HEK293T (cell line): ENCODE measurements around the gene RASGRP3.

Source experiments
- CTCF ChIA-PET: fragments of 350-600 bp; formaldehyde crosslinking; extraction: SDS; loops from one replicate; lab custom pipeline; 2021; ENCODE audit warnings: antibody characterized with exemption, inconsistent platforms; lab: Yijun Ruan, JAX
- POLR2A ChIA-PET: fragments of 350-600 bp; formaldehyde crosslinking; extraction: SDS; loops from one replicate; lab custom pipeline; 2020; ENCODE audit warnings: antibody characterized with exemption, inconsistent platforms; lab: Yijun Ruan, JAX
- DNase-seq: peaks from one replicate; pipeline ENCODE4 v3.0.0; 2012; ENCODE audit warnings: mixed read lengths; ENCODE audit errors: extremely low spot score
- ARNT ChIP-seq: fragments of 450-650 bp; IDR thresholded peaks from 2 replicates; pipeline ENCODE4 v1.6.1; 2017; ENCODE audit warnings: mild to moderate bottlenecking
- BHLHE40 ChIP-seq: fragments of 450-650 bp; IDR thresholded peaks from 2 replicates; pipeline ENCODE4 v1.6.1; 2016; ENCODE audit warnings: mild to moderate bottlenecking, moderate library complexity, borderline replicate concordance
- CTBP1 ChIP-seq: fragments of 450-650 bp; IDR thresholded peaks from 2 replicates; pipeline ENCODE4 v1.6.1; 2016; ENCODE audit warnings: borderline replicate concordance
- ELF4 ChIP-seq: fragments of 450-650 bp; IDR thresholded peaks from 2 replicates; pipeline ENCODE4 v1.6.1; 2017; ENCODE audit warnings: antibody characterized with exemption
- FOXA1 ChIP-seq: fragments of 450-650 bp; IDR thresholded peaks from 2 replicates; pipeline ENCODE4 v1.6.1; 2016; ENCODE audit warnings: mild to moderate bottlenecking
- FOXK2 ChIP-seq: fragments of 450-650 bp; IDR thresholded peaks from 2 replicates; pipeline ENCODE4 v1.6.1; 2016; ENCODE audit warnings: mild to moderate bottlenecking
- FOXM1 ChIP-seq: fragments of 450-650 bp; IDR thresholded peaks from 2 replicates; pipeline ENCODE4 v1.6.1; 2017; ENCODE audit warnings: mild to moderate bottlenecking, borderline replicate concordance
- HDGF ChIP-seq: fragments of 450-650 bp; IDR thresholded peaks from 2 replicates; pipeline ENCODE4 v1.6.1; 2017; ENCODE audit warnings: antibody characterized with exemption, borderline replicate concordance
- L3MBTL2 ChIP-seq: fragments of 450-650 bp; conservative IDR thresholded peaks from 2 replicates; pipeline ENCODE4 v1.6.1; 2016; ENCODE audit warnings: mild to moderate bottlenecking
- LEF1 ChIP-seq: fragments of 450-650 bp; IDR thresholded peaks from 2 replicates; pipeline ENCODE4 v1.6.1; 2017; ENCODE audit warnings: mild to moderate bottlenecking, borderline replicate concordance
- NFRKB ChIP-seq: fragments of 450-650 bp; IDR thresholded peaks from 2 replicates; pipeline ENCODE4 v1.6.1; 2016; ENCODE audit warnings: mild to moderate bottlenecking, moderate library complexity
- PKNOX1 ChIP-seq: fragments of 450-650 bp; IDR thresholded peaks from 2 replicates; pipeline ENCODE4 v1.6.1; 2016
- SP1 ChIP-seq: fragments of 450-650 bp; IDR thresholded peaks from 2 replicates; pipeline ENCODE4 v1.6.1; 2017
- SUZ12 ChIP-seq: fragments of 450-650 bp; IDR thresholded peaks from 2 replicates; pipeline ENCODE4 v1.6.1; 2016; ENCODE audit warnings: mild to moderate bottlenecking
- TARDBP ChIP-seq: fragments of 450-650 bp; IDR thresholded peaks from 2 replicates; pipeline ENCODE4 v1.6.1; 2016
- ZNF384 ChIP-seq: fragments of 450-650 bp; IDR thresholded peaks from 2 replicates; pipeline ENCODE4 v1.6.1; 2016

The RASGRP3 gene

DNA sequence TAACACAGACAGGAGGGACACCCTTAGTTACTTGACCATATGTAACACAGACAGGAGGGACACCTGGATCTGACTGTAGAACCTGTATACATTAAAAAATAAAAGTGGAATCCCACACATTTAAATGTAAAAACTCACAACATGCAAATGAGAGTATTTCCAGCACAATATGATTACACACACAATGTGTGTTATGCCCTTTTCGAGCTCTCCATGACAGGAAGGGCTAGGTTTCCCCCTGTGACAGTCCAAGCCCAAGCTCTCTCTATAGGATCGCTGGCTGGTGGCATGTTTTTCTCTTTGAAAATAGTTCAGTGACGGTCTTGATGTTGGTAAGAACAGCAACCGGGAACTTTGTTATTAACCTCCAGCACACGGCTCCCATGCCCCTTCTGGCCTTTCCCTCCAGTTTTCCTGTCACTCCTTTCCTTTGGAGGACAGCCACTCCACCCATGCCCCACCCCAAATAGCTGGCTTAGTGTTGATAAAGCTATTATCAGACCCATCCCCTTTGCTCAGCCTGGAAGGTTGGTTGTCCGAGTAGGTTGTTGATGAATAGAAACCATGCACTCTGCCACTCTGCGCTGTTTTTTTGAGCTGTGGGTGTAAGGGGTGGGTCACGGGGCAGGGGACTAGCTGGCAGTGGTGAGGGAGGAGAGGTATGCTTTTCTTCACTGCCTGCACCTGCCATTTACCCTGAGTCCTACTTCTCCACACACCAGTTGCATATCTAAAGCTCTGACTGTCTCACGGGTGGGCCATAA, 2.7 kb downstream of the RASGRP3 start:
- TF ChIP-seq FOXK2 (no peak), ARNT (no peak), BHLHE40 (no peak)
- ChIA-PET POLR2A (no interaction called here), CTCF (interaction anchor here (0.5 to 0.6 kb wide), 3 partner anchors 73 to 99 kb away, joined by 3 to 5 read pairs (median 3); no protein-coding TSS in a partner anchor)
- no peak for DNase-seq

DNA sequence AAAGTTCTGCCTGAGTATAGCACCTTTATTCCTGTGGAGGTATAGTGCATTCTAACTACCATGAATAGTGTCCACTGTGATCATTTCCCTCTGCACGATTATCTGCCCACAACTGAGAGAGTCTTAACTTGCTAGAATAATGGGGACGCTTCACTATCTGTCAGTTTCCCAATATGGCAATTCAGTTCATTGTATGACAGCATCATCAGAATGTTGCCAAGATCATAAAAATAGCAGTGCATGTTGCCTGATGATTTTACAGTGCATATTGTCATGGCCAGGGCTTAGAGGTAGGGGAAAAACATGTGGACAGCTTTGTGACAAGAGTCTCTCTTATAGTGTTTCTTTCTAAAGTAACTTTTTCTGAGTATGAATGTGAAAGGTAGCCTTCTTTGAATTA, 6.1 kb downstream of the RASGRP3 start:
- CTCF ChIA-PET, result no interaction called here
- no peak for TF ChIP-seq NFRKB
- TF ChIP-seq ELF4, result no peak
- TF ChIP-seq FOXK2, result no peak
- POLR2A ChIA-PET, result no interaction called here
- DNase-seq, result no peak

- CTCF ChIA-PET, result no interaction called here
- no peak for DNase-seq
- POLR2A ChIA-PET, result interaction anchor here (0.7 kb wide), 1 partner anchor 163 kb away, joined by 3 read pairs; no protein-coding TSS in a partner anchor
- TF ChIP-seq FOXA1 (no peak), TARDBP (no peak), FOXK2 (no peak), FOXM1 (no peak), ELF4 (no peak), HDGF (no peak), SUZ12 (no peak), L3MBTL2 (no peak), ZNF384 (no peak), PKNOX1 (no peak), NFRKB (no peak), BHLHE40 (no peak), CTBP1 (no peak), LEF1 (no peak), SP1 (no peak), ARNT (no peak)
Observed at GRCh38 chr2:33484042-33484621, 7.7 kb downstream of the RASGRP3 start.

DNA sequence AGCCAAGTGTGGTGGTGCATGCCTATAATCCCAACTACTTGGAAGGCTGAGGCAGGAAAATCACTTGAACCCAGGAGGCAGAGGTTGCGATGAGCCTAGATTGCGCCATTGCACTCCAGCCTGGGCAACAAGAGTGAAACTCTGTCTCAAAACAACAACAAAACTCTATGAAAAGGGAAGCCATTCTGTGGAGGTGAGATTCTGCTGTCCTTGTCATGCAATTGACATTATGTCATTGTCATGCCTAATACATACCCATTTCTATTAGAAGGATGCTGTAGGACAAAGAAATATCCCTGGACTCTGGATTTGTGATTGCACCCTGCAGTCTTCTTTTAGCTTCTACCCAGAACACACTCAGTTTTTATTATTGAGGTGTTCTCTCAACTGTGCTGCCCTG, 8.6 kb downstream of the RASGRP3 start:
- CTCF ChIA-PET, result no interaction called here
- POLR2A ChIA-PET, result no interaction called here
- DNase-seq, result no peak
- TF ChIP-seq TARDBP, result no peak
- TF ChIP-seq ELF4, result no peak
- TF ChIP-seq CTBP1, result no peak
- TF ChIP-seq SUZ12, result no peak
- TF ChIP-seq LEF1, result no peak
- TF ChIP-seq FOXM1, result no peak
- TF ChIP-seq HDGF, result no peak

GRCh38 chr2:33486544-33486943, 10.1 kb downstream of the RASGRP3 start:
- POLR2A ChIA-PET, result no interaction called here
- CTCF ChIA-PET, result no interaction called here
- no peak for DNase-seq
- TF ChIP-seq PKNOX1, result no peak
- no peak for TF ChIP-seq SUZ12
- no peak for TF ChIP-seq ZNF384
- TF ChIP-seq LEF1, result no peak
- no peak for TF ChIP-seq L3MBTL2
- TF ChIP-seq FOXM1, result no peak

- TF ChIP-seq FOXK2, result no peak
- ChIA-PET POLR2A (no interaction called here), CTCF (no interaction called here)
- DNase-seq, result no peak
Observed at GRCh38 chr2:33488178-33488690, 11.8 kb downstream of the RASGRP3 start.

DNA sequence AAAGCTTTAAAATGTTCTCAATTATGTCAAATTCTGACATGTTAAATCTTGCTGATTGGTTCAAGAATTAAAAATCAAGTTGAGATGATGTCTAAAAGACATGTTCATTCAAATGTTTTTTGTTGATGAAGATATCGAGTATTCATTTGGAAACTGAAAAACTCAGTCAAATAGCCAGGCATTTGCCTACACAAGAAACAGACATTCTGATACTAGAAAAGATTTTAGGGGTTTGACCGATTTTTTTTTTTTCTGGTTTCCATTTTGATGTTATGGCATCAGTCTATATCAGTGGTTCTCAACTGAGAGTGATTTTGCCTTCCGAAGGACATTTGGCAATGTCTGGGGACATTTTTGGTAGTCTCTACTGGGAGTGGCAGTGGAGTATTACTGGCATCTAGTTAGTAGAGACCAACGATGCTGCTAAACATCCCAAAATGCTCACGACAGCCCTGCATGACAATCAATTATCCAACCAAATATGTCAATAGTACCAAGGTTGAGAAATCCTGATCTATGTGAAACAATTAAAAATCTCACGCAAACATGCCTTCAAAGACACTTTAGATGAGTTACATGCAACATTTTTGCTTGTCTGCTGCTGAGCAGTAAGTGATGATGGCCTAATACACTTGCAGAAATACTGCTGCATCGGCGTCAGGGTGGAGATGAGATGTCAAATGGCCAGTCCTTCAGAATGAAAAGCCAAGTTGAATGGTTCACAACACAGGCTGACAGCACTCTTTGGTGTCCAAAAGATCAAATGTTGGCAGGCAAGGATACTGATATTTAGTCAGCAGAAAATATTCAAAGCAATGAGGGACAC, 12.5 kb downstream of the RASGRP3 start:
- TF ChIP-seq NFRKB (no peak), BHLHE40 (no peak), TARDBP (no peak), FOXK2 (no peak), SP1 (no peak), ARNT (no peak), CTBP1 (no peak), FOXA1 (no peak), FOXM1 (no peak), L3MBTL2 (no peak), SUZ12 (no peak), PKNOX1 (no peak), ZNF384 (no peak)
- CTCF ChIA-PET, result no interaction called here
- POLR2A ChIA-PET, result no interaction called here
- no peak for DNase-seq
